B cell (primary cell): ENCODE measurements around the gene USP6.
"Not testable (repeated sequence)": the region's sequence is repeated elsewhere in the genome, so short reads cannot be mapped to it uniquely, and the experiment has no call there.

Source experiments
- CTCF ChIP-seq: fragments of 200-600 bp; IDR thresholded peaks from one replicate; pipeline ENCODE4 v1.8.0; 2022; ENCODE audit warnings: antibody characterized with exemption, mild to moderate bottlenecking
- EZH2 ChIP-seq: IDR thresholded peaks from 2 replicates; pipeline ENCODE4 v1.6.1; 2012; ENCODE audit warnings: borderline replicate concordance, low read depth, mild to moderate bottlenecking, moderate library complexity, low read length; ENCODE audit not compliant: insufficient read depth, poor library complexity, severe bottlenecking

GRCh38 chr17:5217562-5217961 lies 101.7 kb downstream of the USP6 start:
- not testable (repeated sequence) for TF ChIP-seq CTCF, EZH2
